Right lung (tissue), 10 donors: ENCODE data around the gene ITGA11. TPM values are rescaled to one million over a fixed set of nuclear protein-coding genes. Genes with fewer than 3 reads are reported as not detected.

Source experiments
- DNase-seq, 2 donors: peaks; one replicate each; pipeline ENCODE4 v3.0.0-alpha.2; 2013
- long read RNA-seq, 8 donors: transcript quantifications; one replicate each; lab custom pipeline, GENCODE V29; 2026
- polyA plus RNA-seq, 5 donors: library from polyadenylated mRNA; unstranded; fragments of 120-200 nt; gene quantifications; one replicate each; pipeline versions ENCODE4 v1.2.1 to v1.2.3, GENCODE V29; 2013; ENCODE audit warnings: inconsistent platforms in 1 of 5, low replicate concordance in 1 of 5; ENCODE audit not compliant: insufficient read length in 5 of 5, insufficient read depth in 1 of 5

Gene ITGA11
- polyA plus RNA-seq: 1 to 10 TPM; 1.0 to 1.7 (median 1.5) TPM
- long read RNA-seq, donor 1: 0 reads
- long read RNA-seq, donor 2: 0 reads
- long read RNA-seq, donor 3: 0 reads
- long read RNA-seq, donor 4: 0 reads
- long read RNA-seq, donor 5: 0 reads
- long read RNA-seq, donor 6: 0 reads
- long read RNA-seq, donor 7: 0 reads
- long read RNA-seq, donor 8: 0 reads

- peak; percentile 55 to 72 for DNase-seq
Observed at GRCh38 chr15:68431792-68432401, at the start of gene ITGA11. Gene ITGA11 (minus strand): TSS chr15:68432163. CDS start chr15:68432066, 97 bp downstream.

DNA sequence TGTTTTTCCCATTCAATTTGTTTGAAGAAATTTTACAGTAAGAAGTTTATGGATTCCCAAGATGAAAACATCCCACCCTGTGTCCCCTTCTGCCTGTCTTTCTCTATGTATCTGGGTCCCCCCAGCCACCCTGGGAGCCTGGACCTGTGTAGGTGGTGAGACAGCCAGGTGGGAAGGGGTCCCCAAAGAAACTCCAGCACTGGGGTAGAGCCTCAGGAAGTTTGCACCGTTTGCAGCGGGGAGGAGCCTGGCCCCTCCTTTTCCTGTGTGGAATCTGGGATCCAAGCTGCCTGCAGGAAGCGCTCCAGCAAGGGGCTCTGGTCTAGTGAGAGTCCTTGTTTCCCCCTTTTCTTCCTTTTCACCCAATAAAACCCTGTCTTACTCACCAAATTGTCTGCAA lies 49.4 kb upstream of the ITGA11 start:
- DNase-seq: no peak

DNA sequence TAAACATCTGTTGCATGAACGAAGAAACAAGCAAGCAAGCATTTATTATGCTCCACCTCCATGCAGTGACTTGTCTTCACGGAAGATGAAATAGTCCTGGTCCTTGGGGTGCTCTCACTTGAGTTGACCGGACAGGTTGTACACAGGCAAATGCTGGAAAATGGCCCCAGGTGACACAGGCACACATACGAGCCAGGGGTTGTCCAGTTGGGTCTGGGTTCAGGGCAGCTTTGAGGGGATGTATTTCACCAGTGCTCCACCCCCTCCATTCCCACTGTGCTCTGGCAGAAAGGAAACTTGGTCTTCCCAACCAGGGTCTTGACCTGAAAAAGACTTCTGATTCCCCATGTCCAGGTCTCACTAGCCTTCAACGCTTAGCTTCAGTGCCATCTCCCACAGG lies 48.3 kb upstream of the ITGA11 start:
- no peak for DNase-seq

GRCh38 chr15:68479870-68480269 lies 47.9 kb upstream of the ITGA11 start:
- DNase-seq: no peak

DNA sequence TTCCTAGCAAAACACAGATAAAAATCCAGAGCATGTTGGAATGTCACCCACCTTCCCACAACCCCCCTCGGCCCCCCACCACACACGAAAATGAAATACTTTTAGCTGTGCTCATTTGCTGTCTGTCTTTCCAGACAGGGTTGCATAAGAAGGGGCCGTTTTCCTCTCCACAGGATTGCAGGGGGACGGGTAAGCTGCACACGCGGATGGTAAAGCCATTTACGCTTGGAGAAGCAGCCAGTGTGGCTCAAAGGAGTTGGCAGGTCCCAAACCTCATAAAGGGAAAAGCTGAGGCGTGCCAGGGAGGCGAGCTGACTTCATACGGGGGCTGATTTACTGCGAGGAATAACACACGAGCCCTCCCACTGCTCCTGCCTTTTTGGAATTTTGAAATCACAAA lies 47.4 kb upstream of the ITGA11 start:
- DNase-seq: no peak

DNA sequence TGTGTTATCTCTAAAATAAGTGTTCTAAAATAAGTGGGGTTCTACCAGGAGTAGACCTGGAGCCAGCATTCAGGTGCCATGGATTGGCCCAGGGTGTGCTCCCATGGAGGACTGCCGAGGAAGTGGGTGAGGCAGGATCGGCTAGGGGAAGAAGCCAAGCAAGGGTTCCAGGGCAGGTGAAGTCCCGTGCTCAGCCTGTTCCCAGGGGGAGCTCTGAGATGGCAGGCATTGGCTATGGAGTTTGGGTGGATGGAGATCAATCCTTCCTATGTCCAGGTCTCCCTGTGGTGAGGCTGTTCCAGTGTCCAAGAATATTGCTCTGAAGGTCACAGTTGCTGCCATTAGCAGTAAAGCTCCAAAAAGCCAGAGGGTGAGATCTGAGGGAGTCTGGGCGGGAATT lies 46.9 kb upstream of the ITGA11 start:
- DNase-seq: no peak

DNA sequence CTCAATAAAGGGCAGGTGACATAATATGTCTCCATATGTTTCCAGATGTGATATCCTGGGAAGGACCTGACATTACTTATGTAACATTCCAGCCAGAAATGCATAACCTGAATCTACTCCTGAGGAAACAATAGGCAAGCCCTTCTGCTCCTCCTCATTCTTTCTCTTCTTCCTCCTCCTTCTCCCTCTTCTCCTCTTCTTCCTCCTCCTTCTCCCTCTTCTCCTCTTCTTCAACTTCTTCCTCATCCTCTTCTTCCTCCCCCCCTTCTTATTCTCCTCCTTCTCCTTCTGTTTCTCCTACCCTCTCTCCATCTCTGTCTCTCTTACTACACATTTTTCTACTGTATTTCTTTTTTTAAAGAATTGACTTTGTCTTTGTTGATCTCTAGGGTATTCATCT lies 43.5 kb upstream of the ITGA11 start:
- no peak for DNase-seq

DNA sequence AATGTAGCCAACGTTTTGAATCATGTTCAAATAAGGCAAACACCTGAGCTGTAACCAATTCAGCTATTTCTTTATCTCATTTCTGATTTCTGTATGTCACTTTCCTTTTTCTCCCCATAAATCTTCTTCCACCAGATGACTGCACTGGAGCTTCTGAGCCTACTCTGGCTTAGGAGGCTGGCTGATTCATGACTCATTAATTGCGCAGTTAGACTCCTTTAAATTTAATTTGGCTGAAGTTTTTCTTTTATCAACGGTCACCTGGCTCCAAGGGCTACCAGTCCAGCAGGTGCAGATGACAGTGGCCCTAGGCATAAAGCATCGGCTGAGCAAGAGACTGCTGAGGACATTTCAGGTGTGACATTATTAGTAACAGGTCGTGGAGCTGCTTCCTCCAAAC lies 39.6 kb upstream of the ITGA11 start:
- DNase-seq: no peak

DNA sequence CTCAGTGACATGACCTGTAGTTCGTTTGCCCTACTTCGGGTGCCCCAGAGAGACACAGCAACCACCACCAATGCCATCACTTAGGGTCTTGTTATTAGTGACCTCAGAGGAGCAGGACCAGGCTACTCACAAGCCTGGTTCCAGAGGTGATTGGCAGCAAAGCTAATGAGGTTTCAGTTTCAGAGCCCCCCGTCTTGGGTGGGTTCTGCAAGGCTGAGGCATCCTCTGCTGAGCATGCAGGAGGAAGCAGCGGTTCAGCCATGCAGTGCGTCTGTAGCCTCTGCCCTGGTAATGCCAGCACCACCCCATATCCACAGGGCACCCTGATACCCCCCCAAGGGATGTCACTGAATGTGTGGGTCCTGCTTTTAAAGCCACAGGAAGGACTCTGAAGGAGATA lies 39.0 kb upstream of the ITGA11 start:
- DNase-seq: no peak

GRCh38 chr15:68470049-68470742 lies 38.2 kb upstream of the ITGA11 start:
- peak in 1 of 2 donors; percentile 16 for DNase-seq

- DNase-seq: peak; percentile 16 to 21
Observed at GRCh38 chr15:68469162-68470048, 37.4 kb upstream of the ITGA11 start.

- no peak for DNase-seq
Observed at GRCh38 chr15:68466876-68467275, 34.9 kb upstream of the ITGA11 start.

DNA sequence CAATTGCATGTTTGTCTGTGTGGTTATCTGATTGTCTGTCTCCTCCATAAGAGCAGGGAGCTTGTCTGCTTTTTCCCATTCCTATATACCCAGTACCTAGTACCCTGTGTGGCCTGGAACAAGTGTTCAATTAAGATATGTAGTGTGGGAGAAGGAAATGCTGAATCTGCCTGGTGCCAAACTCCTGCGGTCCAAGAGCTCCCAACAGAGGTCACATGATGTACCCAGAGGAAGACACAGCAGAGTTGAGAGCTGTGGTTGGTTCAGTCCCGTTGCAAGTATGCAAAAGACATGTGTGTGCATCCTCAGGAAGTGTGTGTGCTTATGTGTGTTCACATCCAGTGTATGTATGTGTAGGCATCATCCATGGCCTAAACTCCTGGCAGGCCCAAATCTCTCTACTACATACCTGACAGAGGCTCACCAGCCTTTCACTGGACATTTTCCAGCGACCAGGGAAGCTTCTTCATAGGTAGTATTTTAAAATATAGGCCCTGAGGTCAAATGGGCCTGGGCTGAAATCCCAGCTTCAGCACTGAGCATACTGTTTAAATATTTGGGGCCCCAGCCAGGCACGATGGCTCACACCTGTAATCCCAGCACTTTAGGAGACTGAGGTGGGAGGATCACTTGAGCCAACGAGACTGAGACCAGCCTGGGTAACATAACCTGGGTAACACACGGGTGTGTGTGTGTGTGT lies 34.0 kb upstream of the ITGA11 start:
- no peak for DNase-seq

DNA sequence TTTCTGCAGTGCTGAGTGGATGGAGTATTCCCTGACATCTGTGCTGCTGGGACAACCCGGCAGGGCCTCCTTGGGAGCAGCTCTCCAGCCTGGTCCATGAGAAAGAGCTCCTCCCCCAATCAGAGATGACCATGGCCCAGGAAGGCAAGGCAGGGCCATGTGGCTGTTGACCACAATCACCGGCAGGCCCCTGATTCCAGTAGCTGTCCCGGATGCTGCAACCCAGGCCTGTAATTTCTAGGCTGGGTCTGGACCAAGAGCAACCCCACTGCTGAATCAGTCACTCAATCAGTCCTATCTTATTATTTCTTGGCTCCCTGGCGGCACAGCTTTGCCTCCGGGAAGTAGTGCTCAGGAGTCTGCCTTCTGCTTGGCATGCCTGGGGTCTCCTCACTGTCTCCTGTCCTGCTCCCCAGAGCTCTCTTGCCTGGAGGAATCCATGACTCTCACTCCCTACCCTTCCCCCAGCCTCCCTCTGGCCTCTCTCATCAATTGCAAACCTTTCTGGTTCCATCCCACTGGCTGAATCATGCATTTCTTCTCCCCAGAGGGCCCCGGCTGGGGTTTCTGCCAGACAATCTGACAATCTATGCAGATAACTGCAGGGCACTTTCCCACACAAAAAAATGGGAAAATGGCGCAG lies 32.6 kb upstream of the ITGA11 start:
- no peak for DNase-seq

DNA sequence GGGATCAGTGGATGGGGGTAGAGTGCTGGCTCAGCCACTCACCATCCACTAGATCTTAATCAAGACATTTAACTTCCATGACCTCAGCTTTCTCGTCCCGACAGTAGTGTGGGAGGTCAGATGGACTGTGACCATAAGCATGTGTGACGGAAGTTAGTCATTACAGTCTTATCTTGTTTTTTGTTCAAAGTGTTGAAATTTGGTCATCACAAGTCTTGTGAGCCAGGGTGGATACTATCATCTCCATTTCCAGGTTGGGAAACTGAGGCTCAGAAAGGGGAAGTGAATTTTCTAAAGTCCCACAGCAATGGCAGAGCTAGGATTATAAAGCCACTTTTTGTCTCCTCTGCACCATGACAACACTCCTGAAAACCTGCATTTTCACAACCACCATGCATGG lies 32.0 kb upstream of the ITGA11 start:
- DNase-seq: no peak

DNA sequence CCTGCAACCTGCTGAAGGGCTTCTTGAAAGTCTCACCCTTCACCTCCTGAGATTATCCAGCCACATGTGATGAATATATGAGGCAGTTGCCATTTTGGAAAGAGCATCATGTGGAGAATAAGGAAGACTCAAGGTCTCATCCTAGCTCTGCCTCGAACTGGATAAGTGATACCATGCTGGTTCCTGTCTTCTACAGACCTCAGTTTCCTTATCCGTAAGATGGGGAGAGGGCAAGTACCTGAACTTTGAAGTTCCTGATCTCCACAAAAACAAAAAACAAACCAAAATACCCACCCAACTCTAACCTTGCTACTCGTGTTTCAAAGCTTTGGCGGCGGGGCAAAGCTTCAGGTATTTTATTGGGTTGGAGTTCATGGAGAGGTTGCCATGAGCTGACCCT lies 31.5 kb upstream of the ITGA11 start:
- DNase-seq: no peak

DNA sequence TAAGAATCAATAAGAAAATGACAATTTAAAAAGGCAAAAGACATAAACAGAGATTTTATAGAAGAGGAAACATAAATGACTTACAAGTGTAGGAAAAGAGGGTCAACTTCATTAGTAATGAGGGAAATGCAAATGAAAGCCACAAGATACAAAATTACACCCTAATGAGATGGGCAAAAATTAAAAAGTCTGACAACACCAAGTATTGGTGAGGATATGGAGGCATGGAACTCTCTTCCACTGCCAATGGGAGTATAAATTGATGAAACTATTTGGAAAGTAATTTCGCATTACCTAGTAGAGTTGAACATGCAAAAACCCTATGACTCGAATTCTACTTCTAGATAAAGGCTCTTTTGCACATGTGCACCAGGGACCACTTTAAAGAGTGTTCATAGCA lies 28.2 kb upstream of the ITGA11 start:
- DNase-seq: no peak

DNA sequence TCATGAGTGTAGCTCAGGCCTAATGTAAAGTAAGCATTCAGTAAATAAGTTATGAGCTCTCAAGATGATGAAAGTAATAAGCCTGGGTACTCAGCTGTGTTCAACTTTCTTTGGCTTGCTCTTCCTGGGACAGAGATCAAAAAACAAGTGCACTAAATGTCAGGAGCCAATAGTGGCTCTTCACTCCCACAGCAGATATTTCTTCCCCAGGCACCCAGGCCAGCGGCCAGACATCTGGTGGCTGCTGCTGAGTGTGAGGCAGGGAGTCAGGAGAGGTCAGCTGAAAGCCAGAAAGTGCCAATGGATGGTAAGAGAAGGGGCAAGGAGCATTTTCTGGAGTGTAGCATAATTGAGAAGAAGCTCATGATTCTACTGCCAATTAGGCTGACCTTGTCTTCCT lies 18.2 kb upstream of the ITGA11 start:
- no peak for DNase-seq

DNA sequence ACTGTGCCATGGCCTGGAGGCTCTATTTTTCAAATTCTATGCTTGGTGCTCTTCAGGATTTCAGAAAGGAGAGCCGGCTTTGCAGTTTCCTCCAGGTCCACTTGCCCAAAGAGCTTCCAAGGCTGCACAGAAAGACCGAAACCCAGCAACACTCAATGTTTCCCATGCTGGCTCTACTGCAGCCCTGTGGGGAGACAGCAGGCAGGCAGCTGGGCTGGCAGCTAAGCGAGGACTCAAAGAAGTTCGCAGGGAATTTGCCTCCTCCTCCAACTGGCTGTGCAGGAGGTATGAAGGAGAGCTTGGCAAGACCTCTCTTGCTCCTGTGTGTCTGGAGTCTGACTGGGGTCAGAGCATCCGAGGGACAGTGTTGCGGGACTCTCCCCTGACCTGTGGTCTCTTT lies 17.4 kb upstream of the ITGA11 start:
- no peak for DNase-seq

- DNase-seq: no peak
Observed at GRCh38 chr15:68447976-68448755, 16.2 kb upstream of the ITGA11 start.
